SU-DHL-6 (cell line): ENCODE results near the gene AMER3.

ENCODE experiments used
- CTCF ChIP-seq: fragments of 200-600 bp; sonication (generic); IDR thresholded peaks from one replicate; pipeline ENCODE4 v1.5.1; 2017; ENCODE audit warnings: antibody characterized with exemption, mild to moderate bottlenecking, low read length, moderate library complexity; ENCODE audit not compliant: insufficient read depth, poor library complexity, severe bottlenecking
- EZH2phosphoT487 ChIP-seq: fragments of 200-600 bp; sonication (generic), shearing (Covaris generic); conservative IDR thresholded peaks from 2 replicates; pipeline ENCODE4 v1.6.1; 2018; ENCODE audit warnings: mild to moderate bottlenecking, antibody characterized with exemption, low read length, moderate library complexity, mixed read lengths

- TF ChIP-seq CTCF (no peak), EZH2phosphoT487 (no peak)
These were observed 529 bp upstream of the AMER3 start for GRCh38 chr2:130754811-130755210.
